IMR-90 (cell line): ENCODE measurements around the gene IFRD2. TPM values are rescaled to one million over a fixed set of nuclear protein-coding genes. Genes with fewer than 3 reads are reported as not detected.

Experiments
- ATAC-seq: fragments of 200-7000 bp; cut with Tn5 transposase; 2 replicates; pipeline ENCODE4 v1.9.1; 2020; ENCODE audit warnings: low read depth, mild to moderate bottlenecking, moderate library complexity
- BruUV-seq: library from RNA; stranded (reverse); fragments of 400-500 nt; replicated peaks from 2 replicates; lab custom pipeline; 2021; lab: Mats Ljungman, UMichigan
- CTCF ChIA-PET: fragments of 300-600 bp; formaldehyde crosslinking; extraction: SDS; loops from one replicate; lab custom pipeline; 2021; ENCODE audit warnings: antibody characterized with exemption; lab: Yijun Ruan, JAX
- POLR2A ChIA-PET: fragments of 300-600 bp; sonication (Branson Sonifier 250); formaldehyde crosslinking; loops from one replicate; lab custom pipeline; 2022; ENCODE audit warnings: antibody characterized with exemption; ENCODE audit not compliant: unreplicated experiment; lab: Charles Lee
- DNase-seq: peaks from one replicate; pipeline ENCODE4 v3.0.0; 2013
- H2AFZ ChIP-seq: replicated peaks from 2 replicates; pipeline ENCODE3; 2013; ENCODE audit warnings: low read length, mild to moderate bottlenecking; ENCODE audit not compliant: poor library complexity
- H2AK5ac ChIP-seq: 2 replicates; pipeline ENCODE4 v1.6.1; 2013; ENCODE audit warnings: low read depth, low read length, inconsistent platforms
- H2AK9ac ChIP-seq: replicated peaks from 2 replicates; pipeline ENCODE3; 2013; ENCODE audit warnings: mild to moderate bottlenecking, low read depth, low read length, moderate library complexity; ENCODE audit not compliant: poor library complexity
- H2BK120ac ChIP-seq: 2 replicates; pipeline ENCODE4 v1.6.1; 2013; ENCODE audit warnings: low read depth, low read length, inconsistent platforms
- H2BK15ac ChIP-seq: 3 replicates; pipeline ENCODE4 v1.6.1; 2013; ENCODE audit warnings: low read depth, low read length, inconsistent platforms
- H2BK20ac ChIP-seq: 2 replicates; pipeline ENCODE4 v1.6.1; 2013; ENCODE audit warnings: low read depth, mild to moderate bottlenecking, inconsistent platforms, low read length, moderate library complexity
- H2BK5ac ChIP-seq: 2 replicates; pipeline ENCODE4 v1.6.1; 2013; ENCODE audit warnings: mild to moderate bottlenecking, low read depth, low read length, inconsistent platforms; ENCODE audit not compliant: poor library complexity, severe bottlenecking
- H3K14ac ChIP-seq: replicated peaks from 2 replicates; pipeline ENCODE4 v1.6.1; 2013; ENCODE audit warnings: low read depth, low read length, inconsistent platforms
- H3K18ac ChIP-seq: 2 replicates; pipeline ENCODE4 v1.6.1; 2013; ENCODE audit warnings: low read depth, low read length, control low read depth
- H3K23ac ChIP-seq: 2 replicates; pipeline ENCODE4 v1.6.1; 2013; ENCODE audit warnings: low read depth, low read length, inconsistent platforms
- H3K27ac ChIP-seq: 2 replicates; pipeline ENCODE4 v1.5.1; 2013; ENCODE audit warnings: mild to moderate bottlenecking, control low read depth, low read length; ENCODE audit not compliant: insufficient read depth
- H3K27me3 ChIP-seq: 2 replicates; pipeline ENCODE4 v1.6.1; 2013; ENCODE audit warnings: low read length; ENCODE audit not compliant: control insufficient read depth, insufficient read depth
- H3K36me3 ChIP-seq: 2 replicates; pipeline ENCODE4 v1.6.1; 2013; ENCODE audit warnings: low read length, mixed read lengths; ENCODE audit not compliant: control insufficient read depth, insufficient read depth
- H3K4ac ChIP-seq: 2 replicates; pipeline ENCODE4 v1.6.1; 2013; ENCODE audit warnings: low read depth, low read length, inconsistent platforms
- H3K4me1 ChIP-seq: 2 replicates; pipeline ENCODE4 v1.6.1; 2013; ENCODE audit warnings: low read length, mixed read lengths; ENCODE audit not compliant: control insufficient read depth, insufficient read depth
- H3K4me2 ChIP-seq: 2 replicates; pipeline ENCODE4 v1.6.1; 2013; ENCODE audit warnings: low read depth, mild to moderate bottlenecking, control low read depth, low read length, moderate library complexity
- H3K4me3 ChIP-seq: 2 replicates; pipeline ENCODE4 v1.5.1; 2013; ENCODE audit warnings: low read depth, mild to moderate bottlenecking, control low read depth, low read length, moderate library complexity; ENCODE audit not compliant: insufficient read depth
- H3K56ac ChIP-seq: 2 replicates; pipeline ENCODE4 v1.6.1; 2013; ENCODE audit warnings: low read length, inconsistent platforms; ENCODE audit not compliant: insufficient read depth; ENCODE audit errors: extremely low read depth
- H3K79me1 ChIP-seq, 2 experiments: 2 replicates each; pipeline ENCODE4 v1.6.1; 2013; ENCODE audit warnings: low read length in 2 of 2, inconsistent platforms in 1 of 2, low read depth in 1 of 2
- H3K9ac ChIP-seq: 2 replicates; pipeline ENCODE4 v1.6.1; 2013; ENCODE audit warnings: low read depth, low read length, control low read depth
- H3K9me1 ChIP-seq: 2 replicates; pipeline ENCODE4 v1.6.1; 2013; ENCODE audit warnings: low read length, inconsistent platforms; ENCODE audit not compliant: insufficient read depth
- H3K9me3 ChIP-seq: 2 replicates; pipeline ENCODE4 v1.6.1; 2013; ENCODE audit warnings: low read length; ENCODE audit not compliant: control insufficient read depth, insufficient read depth
- H4K20me1 ChIP-seq: 2 replicates; pipeline ENCODE4 v1.6.1; 2013; ENCODE audit warnings: low read length, inconsistent platforms; ENCODE audit not compliant: insufficient read depth
- H4K5ac ChIP-seq: 2 replicates; pipeline ENCODE4 v1.6.1; 2013; ENCODE audit warnings: mild to moderate bottlenecking, low read depth, low read length, control low read depth
- H4K8ac ChIP-seq, 2 experiments: 2 replicates each; pipeline ENCODE4 v1.6.1; 2013; ENCODE audit warnings: low read depth in 2 of 2, low read length in 2 of 2, control low read depth in 1 of 2, inconsistent platforms in 1 of 2
- H4K91ac ChIP-seq: 2 replicates; pipeline ENCODE4 v1.6.1; 2013; ENCODE audit warnings: low read depth, low read length, inconsistent platforms; ENCODE audit not compliant: insufficient read depth
- FOS ChIP-seq: fragments of 150-350 bp; IDR thresholded peaks from 2 replicates; pipeline ENCODE4 v1.6.1; 2016; ENCODE audit warnings: low read depth, low read length
- WGBS, 2 experiments: methylation state at CpG; one replicate each; pipeline versions ENCODE4 v1.1.5 to v1.1.7; 2013; ENCODE audit warnings: missing lambda C conversion rate in 2 of 2; ENCODE audit not compliant: insufficient read length in 1 of 2; ENCODE audit errors: extremely low coverage in 2 of 2; 5-methylcytosine and 5-hydroxymethylcytosine counted together
- dilution Hi-C: fragments of 300-500 bp; cut with HindIII; formaldehyde crosslinking; loops from one replicate; pipeline ENCODE4 v1.14.3; 2018; ENCODE audit warnings: low sequenced_read_pairs; ENCODE audit not compliant: unreplicated experiment
- in situ Hi-C: fragments of 300-500 bp; cut with MboI; formaldehyde crosslinking; loops from 3 replicates; pipeline ENCODE4 v1.14.3; 2019; ENCODE audit warnings: low sequenced_read_pairs, inconsistent platforms, mixed read lengths
- intact Hi-C: fragments of 100-400 bp; cut with micrococcal nuclease; formaldehyde crosslinking; loops from 2 replicates; pipeline ENCODE4 v1.10.0; 2022
- polyA plus RNA-seq, 3 experiments: library from polyadenylated mRNA; depleted of rRNA; stranded (reverse); fragments of >200 nt; gene quantifications; 2 replicates each; pipeline ENCODE4 v1.2.3, GENCODE V29; 2012; ENCODE audit warnings: low replicate concordance in 1 of 3
- total RNA-seq: library from RNA; depleted of rRNA; stranded (reverse); fragments of >200 nt; gene quantifications from 2 replicates; pipeline ENCODE4 v1.2.3, GENCODE V29; 2012
- TF ChIP-seq, protein P1 (sequence below): fragments of 150-350 bp; IDR thresholded peaks from 2 replicates; pipeline ENCODE4 v1.6.1; 2017; ENCODE audit warnings: mild to moderate bottlenecking, antibody characterized with exemption, low read length, low read depth

IFRD2 gene
- total and polyA plus RNA-seq, 2 of the 4 experiments (the other 2 are of a cell fraction): 52.7 to 79.1 TPM

DNA sequence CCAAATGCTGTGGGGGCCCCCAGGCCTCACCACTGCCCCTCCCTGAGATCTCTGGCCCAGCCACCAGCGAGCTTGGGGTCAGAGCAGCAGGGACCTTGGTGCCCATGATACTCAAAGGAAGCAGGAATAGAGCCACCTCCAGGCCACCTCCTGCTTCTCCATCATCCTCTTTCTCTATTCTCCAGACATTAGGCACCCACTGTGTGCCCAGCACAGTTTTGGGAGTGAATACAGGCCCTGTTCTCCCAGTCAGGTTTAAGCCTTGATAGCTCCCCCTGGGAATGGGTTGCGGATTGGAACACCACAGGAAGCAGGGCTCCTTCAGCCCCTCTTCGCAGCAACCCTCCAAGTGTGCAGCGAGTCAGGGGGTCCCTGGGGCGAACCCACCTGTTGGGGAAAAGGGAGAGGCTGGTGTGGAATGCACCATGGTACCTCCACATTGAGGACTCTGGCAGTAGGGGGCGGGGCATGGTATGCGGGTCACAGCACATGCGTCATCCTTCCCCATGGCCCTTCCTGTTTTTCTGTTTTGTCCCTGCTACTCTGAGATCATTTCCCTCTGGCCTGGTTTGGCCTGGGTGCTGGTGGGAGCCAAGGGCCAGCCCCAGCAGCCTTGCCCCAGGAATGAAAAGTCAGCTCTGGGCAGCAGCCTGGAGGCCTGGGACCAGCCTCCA is 37.5 kb downstream of the IFRD2 start:
- H3K18ac ChIP-seq: no peak overlapping the region
- peaks cover 18 to 81% of the 10 kb centered on the region in 2 experiments for H3K79me1 ChIP-seq
- H2AK5ac ChIP-seq: peak overlapping the region; percentile 40; the same call in 1 of the 2 replicates
- no peak for ATAC-seq
- no peak overlapping the region for H3K56ac ChIP-seq
- no peak overlapping the region for H2BK120ac ChIP-seq
- H2BK20ac ChIP-seq: no peak overlapping the region
- no peak overlapping the region for H2AK9ac ChIP-seq
- H4K20me1 ChIP-seq: peaks cover 64% of the 10 kb centered on the region
- H3K9me3 ChIP-seq: no peaks in the 10 kb centered on the region
- no peak overlapping the region for H3K23ac ChIP-seq
- dilution Hi-C loops (no loop called here), in situ Hi-C loops (no loop called here), intact Hi-C loops (no loop called here)
- no TSS peak for BruUV-seq
- no peak for DNase-seq
- peaks cover 19% of the 10 kb centered on the region for H3K9me1 ChIP-seq
- no peak overlapping the region for H3K27ac ChIP-seq
- peaks cover 59% of the 10 kb centered on the region for H3K36me3 ChIP-seq
- H4K91ac ChIP-seq: no peak overlapping the region
- 80% methylated on average over 2 of the region's 8 CpGs; no CpG with 5 or more reads in 1 of the 2 experiments for WGBS, 2 experiments
- no peaks in the 10 kb centered on the region for H3K27me3 ChIP-seq
- H3K14ac ChIP-seq: no peak overlapping the region
- H3K4me1 ChIP-seq: peaks cover 21% of the 10 kb centered on the region
- H2AFZ ChIP-seq: no peak overlapping the region
- no peak overlapping the region for H4K5ac ChIP-seq
- TF ChIP-seq FOS: no peak
- TF ChIP-seq, protein P1, sequence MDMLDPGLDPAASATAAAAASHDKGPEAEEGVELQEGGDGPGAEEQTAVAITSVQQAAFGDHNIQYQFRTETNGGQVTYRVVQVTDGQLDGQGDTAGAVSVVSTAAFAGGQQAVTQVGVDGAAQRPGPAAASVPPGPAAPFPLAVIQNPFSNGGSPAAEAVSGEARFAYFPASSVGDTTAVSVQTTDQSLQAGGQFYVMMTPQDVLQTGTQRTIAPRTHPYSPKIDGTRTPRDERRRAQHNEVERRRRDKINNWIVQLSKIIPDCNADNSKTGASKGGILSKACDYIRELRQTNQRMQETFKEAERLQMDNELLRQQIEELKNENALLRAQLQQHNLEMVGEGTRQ: no peak
- H3K4me3 ChIP-seq: no peak overlapping the region
- H4K8ac ChIP-seq: no peak overlapping the region; a peak in 1 of 4 replicates
- CTCF ChIA-PET: interaction anchor here (0.6 kb wide), 1 partner anchor 10 kb away, joined by 3 read pairs; no protein-coding TSS in a partner anchor
- no peak overlapping the region for H3K4me2 ChIP-seq
- POLR2A ChIA-PET: no interaction called here
- no peak overlapping the region for H3K9ac ChIP-seq
- 0 out of 2 replicates have a peak overlapping the region, but pooled peaks have one; percentile 42 for H3K4ac ChIP-seq
- peak overlapping the region; percentile 21 for H2BK5ac ChIP-seq
- no peak overlapping the region for H2BK15ac ChIP-seq
